Neural progenitor cell (in vitro differentiated cells): Measurements from ENCODE around the gene TBC1D9B. TPM values are rescaled to one million over a fixed set of nuclear protein-coding genes. Genes with fewer than 3 reads are reported as not detected.
A peak's percentile ranks its signal among the peaks of the same experiment; 100 is the strongest.

ENCODE experiments used
- DNase-seq: peaks from one replicate; pipeline ENCODE4 v3.0.0-alpha.2; 2016; ENCODE audit warnings: low spot score
- H2AFZ ChIP-seq: fragments of 200-600 bp; sonication (generic); replicated peaks from 2 replicates; pipeline ENCODE4 v1.6.1; 2016; ENCODE audit warnings: antibody characterized with exemption
- H3F3A ChIP-seq: fragments of 200-600 bp; sonication (generic); 2 replicates; pipeline ENCODE4 v1.6.1; 2016; ENCODE audit warnings: antibody characterized with exemption, low read depth
- H3K27ac ChIP-seq: fragments of 200-600 bp; sonication (generic); 2 replicates; pipeline ENCODE4 v1.5.1; 2016; ENCODE audit warnings: mild to moderate bottlenecking
- H3K27me3 ChIP-seq: fragments of 200-600 bp; sonication (generic); 2 replicates; pipeline ENCODE4 v1.6.1; 2016; ENCODE audit warnings: mild to moderate bottlenecking, moderate library complexity
- H3K36me3 ChIP-seq: fragments of 200-600 bp; sonication (generic); 2 replicates; pipeline ENCODE4 v1.5.1; 2016
- H3K4me1 ChIP-seq: fragments of 200-600 bp; sonication (generic); 2 replicates; pipeline ENCODE4 v1.6.1; 2016; ENCODE audit warnings: mixed run types
- H3K4me2 ChIP-seq: fragments of 200-600 bp; sonication (generic); 2 replicates; pipeline ENCODE4 v1.6.1; 2016
- H3K4me3 ChIP-seq: fragments of 200-600 bp; sonication (generic); 2 replicates; pipeline ENCODE4 v1.5.1; 2016
- H3K79me2 ChIP-seq: fragments of 200-600 bp; sonication (generic); 2 replicates; pipeline ENCODE4 v1.6.1; 2016; ENCODE audit warnings: low read depth
- H3K9ac ChIP-seq: fragments of 200-600 bp; sonication (generic); 2 replicates; pipeline ENCODE4 v1.6.1; 2016
- H3K9me3 ChIP-seq: fragments of 200-600 bp; sonication (generic); 2 replicates; pipeline ENCODE4 v1.5.1; 2016; ENCODE audit warnings: low read depth
- H4K20me1 ChIP-seq: fragments of 200-600 bp; sonication (generic); 2 replicates; pipeline ENCODE4 v1.6.1; 2016; ENCODE audit warnings: low read depth
- H3K27ac Mint-ChIP-seq: 3 replicates; pipeline ENCODE4 v1.8.0; 2021; ENCODE audit warnings: mixed read lengths
- H3K27me3 Mint-ChIP-seq: 2 replicates; pipeline ENCODE4 v1.8.0; 2022; ENCODE audit warnings: low read depth, mild to moderate bottlenecking, inconsistent platforms, moderate library complexity, mixed read lengths; ENCODE audit not compliant: insufficient read depth
- H3K36me3 Mint-ChIP-seq: 3 replicates; pipeline ENCODE4 v1.8.0; 2021; ENCODE audit warnings: mixed read lengths
- H3K4me1 Mint-ChIP-seq: 3 replicates; pipeline ENCODE4 v1.8.0; 2021; ENCODE audit warnings: mixed read lengths
- H3K4me3 Mint-ChIP-seq: 3 replicates; pipeline ENCODE4 v1.8.0; 2021; ENCODE audit warnings: mild to moderate bottlenecking, moderate library complexity, mixed read lengths
- H3K9me3 Mint-ChIP-seq: 3 replicates; pipeline ENCODE4 v1.8.0; 2020; ENCODE audit warnings: mixed read lengths
- CTCF ChIP-seq: fragments of 200-600 bp; sonication (generic); IDR thresholded peaks from 2 replicates; pipeline ENCODE4 v1.5.1; 2017; ENCODE audit warnings: antibody characterized with exemption, mild to moderate bottlenecking
- EZH2 ChIP-seq: fragments of 200-600 bp; sonication (generic); IDR thresholded peaks from 2 replicates; pipeline ENCODE4 v1.6.1; 2017; ENCODE audit warnings: antibody characterized with exemption, mild to moderate bottlenecking, moderate library complexity
- EZH2phosphoT487 ChIP-seq: fragments of 200-600 bp; sonication (generic); IDR thresholded peaks from 2 replicates; pipeline ENCODE4 v1.6.1; 2017; ENCODE audit warnings: antibody characterized with exemption
- total RNA-seq: library from RNA; depleted of rRNA; stranded (reverse); fragments of >200 nt; gene quantifications from 2 replicates; pipeline ENCODE4 v1.2.3, GENCODE V29; 2015; ENCODE audit warnings: low replicate concordance

The TBC1D9B gene
- total RNA-seq, 1 donor from 2014 or later: 26.7 TPM

GRCh38 chr5:179840766-179841165, 66.9 kb downstream of the TBC1D9B start:
- peaks cover 6% of the 10 kb centered on the region for H3K27me3 Mint-ChIP-seq
- Histone ChIP-seq H3K4me1 (no peaks in the 10 kb centered on the region), H3F3A (no peaks in the 10 kb centered on the region), H3K9ac (no peak overlapping the region), H3K27ac (no peak overlapping the region), H3K4me2 (no peak overlapping the region), H3K27me3 (no peaks in the 10 kb centered on the region), H3K79me2 (no peaks in the 10 kb centered on the region), H2AFZ (no peak overlapping the region), H3K9me3 (peaks cover 7% of the 10 kb centered on the region), H3K36me3 (peaks cover 20% of the 10 kb centered on the region), H4K20me1 (no peaks in the 10 kb centered on the region), H3K4me3 (no peak overlapping the region)
- peaks cover 54% of the 10 kb centered on the region for H3K36me3 Mint-ChIP-seq
- H3K4me1 Mint-ChIP-seq: no peaks in the 10 kb centered on the region
- peaks cover 9% of the 10 kb centered on the region for H3K9me3 Mint-ChIP-seq
- TF ChIP-seq CTCF (no peak), EZH2phosphoT487 (no peak), EZH2 (no peak)
- H3K27ac Mint-ChIP-seq: no peak overlapping the region
- H3K4me3 Mint-ChIP-seq: no peak overlapping the region
- DNase-seq: no peak

- Histone ChIP-seq H4K20me1 (no peaks in the 10 kb centered on the region), H3K79me2 (no peaks in the 10 kb centered on the region), H3K9ac (no peak overlapping the region), H3K36me3 (peaks cover 20% of the 10 kb centered on the region), H3K27ac (no peak overlapping the region), H3K4me1 (no peaks in the 10 kb centered on the region), H3K4me2 (no peak overlapping the region), H3K9me3 (peaks cover 7% of the 10 kb centered on the region), H3K27me3 (no peaks in the 10 kb centered on the region), H3K4me3 (no peak overlapping the region), H2AFZ (no peak overlapping the region), H3F3A (no peaks in the 10 kb centered on the region)
- Mint-ChIP-seq H3K36me3 (peaks cover 55% of the 10 kb centered on the region), H3K27ac (peak overlapping the region; percentile 79), H3K4me1 (no peaks in the 10 kb centered on the region), H3K27me3 (peaks cover 6% of the 10 kb centered on the region), H3K9me3 (peaks cover 9% of the 10 kb centered on the region), H3K4me3 (peak overlapping the region; percentile 60)
- DNase-seq: no peak
- TF ChIP-seq EZH2 (no peak), CTCF (no peak), EZH2phosphoT487 (no peak)
Measured at GRCh38 chr5:179840321-179840720, 67.4 kb downstream of the TBC1D9B start.

GRCh38 chr5:179839328-179840256, 68.1 kb downstream of the TBC1D9B start:
- H3K36me3 ChIP-seq: peaks cover 15% of the 10 kb centered on the region
- H3K9me3 Mint-ChIP-seq: peaks cover 4% of the 10 kb centered on the region

More at GRCh38 chr5:179839328-179840256, 68.1 kb downstream of the TBC1D9B start:
- H3K27ac Mint-ChIP-seq: no peak overlapping the region
- H3K4me1 Mint-ChIP-seq: no peaks in the 10 kb centered on the region
- H3K4me1 ChIP-seq: no peaks in the 10 kb centered on the region
- no peak overlapping the region for H2AFZ ChIP-seq
- DNase-seq: no peak
- H3K4me3 Mint-ChIP-seq: no peak overlapping the region
- no peak overlapping the region for H3K4me2 ChIP-seq
- H3F3A ChIP-seq: no peaks in the 10 kb centered on the region
- H3K27ac ChIP-seq: no peak overlapping the region
- H3K27me3 ChIP-seq: no peaks in the 10 kb centered on the region
- H3K9ac ChIP-seq: no peak overlapping the region
- TF ChIP-seq EZH2phosphoT487 (no peak), EZH2 (no peak), CTCF (no peak)
- H3K36me3 Mint-ChIP-seq: peaks cover 51% of the 10 kb centered on the region
- H3K79me2 ChIP-seq: no peaks in the 10 kb centered on the region
- no peaks in the 10 kb centered on the region for H4K20me1 ChIP-seq
- no peak overlapping the region for H3K4me3 ChIP-seq
- peaks cover 2% of the 10 kb centered on the region for H3K9me3 ChIP-seq
- H3K27me3 Mint-ChIP-seq: peaks cover 6% of the 10 kb centered on the region
